IMR-90 (cell line): ENCODE measurements around the gene APOBEC3B. TPM values are rescaled to one million over a fixed set of nuclear protein-coding genes. Genes with fewer than 3 reads are reported as not detected.

Source experiments
- ATAC-seq: fragments of 200-7000 bp; cut with Tn5 transposase; 2 replicates; pipeline ENCODE4 v1.9.1; 2020; ENCODE audit warnings: low read depth, mild to moderate bottlenecking, moderate library complexity
- BruUV-seq: library from RNA; stranded (reverse); fragments of 400-500 nt; replicated peaks from 2 replicates; lab custom pipeline; 2021; lab: Mats Ljungman, UMichigan
- CTCF ChIA-PET: fragments of 300-600 bp; formaldehyde crosslinking; extraction: SDS; loops from one replicate; lab custom pipeline; 2021; ENCODE audit warnings: antibody characterized with exemption; lab: Yijun Ruan, JAX
- POLR2A ChIA-PET: fragments of 300-600 bp; sonication (Branson Sonifier 250); formaldehyde crosslinking; loops from one replicate; lab custom pipeline; 2022; ENCODE audit warnings: antibody characterized with exemption; ENCODE audit not compliant: unreplicated experiment; lab: Charles Lee
- DNase-seq: peaks from one replicate; pipeline ENCODE4 v3.0.0; 2013
- H2AFZ ChIP-seq: replicated peaks from 2 replicates; pipeline ENCODE3; 2013; ENCODE audit warnings: low read length, mild to moderate bottlenecking; ENCODE audit not compliant: poor library complexity
- H2AK5ac ChIP-seq: 2 replicates; pipeline ENCODE4 v1.6.1; 2013; ENCODE audit warnings: low read depth, low read length, inconsistent platforms
- H2AK9ac ChIP-seq: replicated peaks from 2 replicates; pipeline ENCODE3; 2013; ENCODE audit warnings: mild to moderate bottlenecking, low read depth, low read length, moderate library complexity; ENCODE audit not compliant: poor library complexity
- H2BK120ac ChIP-seq: 2 replicates; pipeline ENCODE4 v1.6.1; 2013; ENCODE audit warnings: low read depth, low read length, inconsistent platforms
- H2BK15ac ChIP-seq: 3 replicates; pipeline ENCODE4 v1.6.1; 2013; ENCODE audit warnings: low read depth, low read length, inconsistent platforms
- H2BK20ac ChIP-seq: 2 replicates; pipeline ENCODE4 v1.6.1; 2013; ENCODE audit warnings: low read depth, mild to moderate bottlenecking, inconsistent platforms, low read length, moderate library complexity
- H2BK5ac ChIP-seq: 2 replicates; pipeline ENCODE4 v1.6.1; 2013; ENCODE audit warnings: mild to moderate bottlenecking, low read depth, low read length, inconsistent platforms; ENCODE audit not compliant: poor library complexity, severe bottlenecking
- H3K14ac ChIP-seq: replicated peaks from 2 replicates; pipeline ENCODE4 v1.6.1; 2013; ENCODE audit warnings: low read depth, low read length, inconsistent platforms
- H3K18ac ChIP-seq: 2 replicates; pipeline ENCODE4 v1.6.1; 2013; ENCODE audit warnings: low read depth, low read length, control low read depth
- H3K23ac ChIP-seq: 2 replicates; pipeline ENCODE4 v1.6.1; 2013; ENCODE audit warnings: low read depth, low read length, inconsistent platforms
- H3K27ac ChIP-seq: 2 replicates; pipeline ENCODE4 v1.5.1; 2013; ENCODE audit warnings: mild to moderate bottlenecking, control low read depth, low read length; ENCODE audit not compliant: insufficient read depth
- H3K27me3 ChIP-seq: 2 replicates; pipeline ENCODE4 v1.6.1; 2013; ENCODE audit warnings: low read length; ENCODE audit not compliant: control insufficient read depth, insufficient read depth
- H3K36me3 ChIP-seq: 2 replicates; pipeline ENCODE4 v1.6.1; 2013; ENCODE audit warnings: low read length, mixed read lengths; ENCODE audit not compliant: control insufficient read depth, insufficient read depth
- H3K4ac ChIP-seq: 2 replicates; pipeline ENCODE4 v1.6.1; 2013; ENCODE audit warnings: low read depth, low read length, inconsistent platforms
- H3K4me1 ChIP-seq: 2 replicates; pipeline ENCODE4 v1.6.1; 2013; ENCODE audit warnings: low read length, mixed read lengths; ENCODE audit not compliant: control insufficient read depth, insufficient read depth
- H3K4me2 ChIP-seq: 2 replicates; pipeline ENCODE4 v1.6.1; 2013; ENCODE audit warnings: low read depth, mild to moderate bottlenecking, control low read depth, low read length, moderate library complexity
- H3K4me3 ChIP-seq: 2 replicates; pipeline ENCODE4 v1.5.1; 2013; ENCODE audit warnings: low read depth, mild to moderate bottlenecking, control low read depth, low read length, moderate library complexity; ENCODE audit not compliant: insufficient read depth
- H3K56ac ChIP-seq: 2 replicates; pipeline ENCODE4 v1.6.1; 2013; ENCODE audit warnings: low read length, inconsistent platforms; ENCODE audit not compliant: insufficient read depth; ENCODE audit errors: extremely low read depth
- H3K79me1 ChIP-seq, 2 experiments: 2 replicates each; pipeline ENCODE4 v1.6.1; 2013; ENCODE audit warnings: low read length in 2 of 2, inconsistent platforms in 1 of 2, low read depth in 1 of 2
- H3K9ac ChIP-seq: 2 replicates; pipeline ENCODE4 v1.6.1; 2013; ENCODE audit warnings: low read depth, low read length, control low read depth
- H3K9me1 ChIP-seq: 2 replicates; pipeline ENCODE4 v1.6.1; 2013; ENCODE audit warnings: low read length, inconsistent platforms; ENCODE audit not compliant: insufficient read depth
- H3K9me3 ChIP-seq: 2 replicates; pipeline ENCODE4 v1.6.1; 2013; ENCODE audit warnings: low read length; ENCODE audit not compliant: control insufficient read depth, insufficient read depth
- H4K20me1 ChIP-seq: 2 replicates; pipeline ENCODE4 v1.6.1; 2013; ENCODE audit warnings: low read length, inconsistent platforms; ENCODE audit not compliant: insufficient read depth
- H4K5ac ChIP-seq: 2 replicates; pipeline ENCODE4 v1.6.1; 2013; ENCODE audit warnings: mild to moderate bottlenecking, low read depth, low read length, control low read depth
- H4K8ac ChIP-seq, 2 experiments: 2 replicates each; pipeline ENCODE4 v1.6.1; 2013; ENCODE audit warnings: low read depth in 2 of 2, low read length in 2 of 2, control low read depth in 1 of 2, inconsistent platforms in 1 of 2
- H4K91ac ChIP-seq: 2 replicates; pipeline ENCODE4 v1.6.1; 2013; ENCODE audit warnings: low read depth, low read length, inconsistent platforms; ENCODE audit not compliant: insufficient read depth
- BHLHE40 ChIP-seq: fragments of 150-350 bp; IDR thresholded peaks from 2 replicates; pipeline ENCODE4 v1.6.1; 2016; ENCODE audit warnings: mild to moderate bottlenecking, low read depth, low read length
- CEBPB ChIP-seq: IDR thresholded peaks from 2 replicates; pipeline ENCODE4 v1.6.1; 2012; ENCODE audit warnings: low read depth, low read length, improper control_type of control experiment
- CHD1 ChIP-seq: IDR thresholded peaks from 2 replicates; pipeline ENCODE4 v1.6.1; 2012; ENCODE audit warnings: low read depth, low read length, improper control_type of control experiment
- MAFK ChIP-seq: IDR thresholded peaks from 2 replicates; pipeline ENCODE4 v1.6.1; 2012; ENCODE audit warnings: low read depth, low read length, improper control_type of control experiment
- MAZ ChIP-seq: IDR thresholded peaks from 2 replicates; pipeline ENCODE4 v1.6.1; 2012; ENCODE audit warnings: low read depth, mild to moderate bottlenecking, low read length, improper control_type of control experiment, moderate library complexity, borderline replicate concordance
- MXI1 ChIP-seq: IDR thresholded peaks from 2 replicates; pipeline ENCODE4 v1.6.1; 2012; ENCODE audit warnings: low read depth, mild to moderate bottlenecking, low read length, moderate library complexity, borderline replicate concordance
- NFE2L2 ChIP-seq: fragments of 150-350 bp; IDR thresholded peaks from 2 replicates; pipeline ENCODE4 v1.6.1; 2016; ENCODE audit warnings: low read depth, mild to moderate bottlenecking, low read length
- POLR2A ChIP-seq: IDR thresholded peaks from 2 replicates; pipeline ENCODE4 v1.6.1; 2012; ENCODE audit warnings: mild to moderate bottlenecking, low read depth, low read length
- RAD21 ChIP-seq: IDR thresholded peaks from 2 replicates; pipeline ENCODE4 v1.6.1; 2012; ENCODE audit warnings: low read length, improper control_type of control experiment
- RCOR1 ChIP-seq: IDR thresholded peaks from 2 replicates; pipeline ENCODE4 v1.6.1; 2012; ENCODE audit warnings: mild to moderate bottlenecking, low read length, improper control_type of control experiment; ENCODE audit not compliant: insufficient replicate concordance
- RFX5 ChIP-seq: IDR thresholded peaks from 2 replicates; pipeline ENCODE4 v1.8.0; 2012; ENCODE audit warnings: low read depth, mild to moderate bottlenecking, low read length, moderate library complexity
- SMC3 ChIP-seq: fragments of 150-350 bp; IDR thresholded peaks from 2 replicates; pipeline ENCODE4 v1.6.1; 2016; ENCODE audit warnings: low read depth, mild to moderate bottlenecking, antibody characterized with exemption, low read length, moderate library complexity
- WGBS, 2 experiments: methylation state at CpG; one replicate each; pipeline versions ENCODE4 v1.1.5 to v1.1.7; 2013; ENCODE audit warnings: missing lambda C conversion rate in 2 of 2; ENCODE audit not compliant: insufficient read length in 1 of 2; ENCODE audit errors: extremely low coverage in 2 of 2; 5-methylcytosine and 5-hydroxymethylcytosine counted together
- dilution Hi-C: fragments of 300-500 bp; cut with HindIII; formaldehyde crosslinking; loops from one replicate; pipeline ENCODE4 v1.14.3; 2018; ENCODE audit warnings: low sequenced_read_pairs; ENCODE audit not compliant: unreplicated experiment
- in situ Hi-C: fragments of 300-500 bp; cut with MboI; formaldehyde crosslinking; loops from 3 replicates; pipeline ENCODE4 v1.14.3; 2019; ENCODE audit warnings: low sequenced_read_pairs, inconsistent platforms, mixed read lengths
- intact Hi-C: fragments of 100-400 bp; cut with micrococcal nuclease; formaldehyde crosslinking; loops from 2 replicates; pipeline ENCODE4 v1.10.0; 2022
- polyA plus RNA-seq, 3 experiments: library from polyadenylated mRNA; depleted of rRNA; stranded (reverse); fragments of >200 nt; gene quantifications; 2 replicates each; pipeline ENCODE4 v1.2.3, GENCODE V29; 2012; ENCODE audit warnings: low replicate concordance in 1 of 3
- total RNA-seq: library from RNA; depleted of rRNA; stranded (reverse); fragments of >200 nt; gene quantifications from 2 replicates; pipeline ENCODE4 v1.2.3, GENCODE V29; 2012
- TF ChIP-seq, protein P1 (sequence below): fragments of 150-350 bp; IDR thresholded peaks from 2 replicates; pipeline ENCODE4 v1.6.1; 2017; ENCODE audit warnings: mild to moderate bottlenecking, antibody characterized with exemption, low read length, low read depth
- TF ChIP-seq, protein P2 (sequence below): conservative IDR thresholded peaks from 2 replicates; pipeline ENCODE4 v1.5.1; 2012; ENCODE audit warnings: mild to moderate bottlenecking, low read depth, low read length, improper control_type of control experiment

Gene APOBEC3B
- total and polyA plus RNA-seq, 2 of the 4 experiments (the other 2 are of a cell fraction), result 17.6 to 34.2 TPM

DNA sequence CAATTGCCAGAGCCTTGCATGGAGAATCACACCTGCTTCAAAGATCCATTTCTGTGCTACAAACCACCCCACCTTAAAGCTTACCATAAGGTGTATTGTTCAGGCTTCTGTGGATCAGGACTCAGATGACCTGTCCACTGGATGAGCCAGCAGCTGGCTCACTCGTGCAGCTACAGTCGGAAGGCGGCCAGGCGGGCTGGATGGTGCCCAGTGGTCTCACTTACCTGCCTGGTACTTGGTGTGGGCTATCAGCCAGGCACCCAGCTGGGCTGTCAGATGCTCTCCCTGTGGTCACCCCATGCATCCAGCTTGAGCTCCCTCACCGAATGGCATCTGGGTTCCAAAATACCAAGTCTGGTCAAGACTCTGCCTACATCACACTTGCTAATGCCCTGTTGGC, 10.9 kb upstream of the APOBEC3B start:
- Histone ChIP-seq H3K27ac (no peak overlapping the region), H2BK20ac (no peak overlapping the region), H2BK120ac (no peak overlapping the region), H3K23ac (no peak overlapping the region), H2BK15ac (no peak overlapping the region), H4K5ac (no peak overlapping the region), H4K91ac (no peak overlapping the region), H3K27me3 (peaks cover 56% of the 10 kb centered on the region), H4K8ac (no peak overlapping the region), H4K20me1 (no peaks in the 10 kb centered on the region; the same call in 1 of the 2 replicates), H2BK5ac (no peak overlapping the region), H2AK9ac (no peak overlapping the region), H3K79me1 (no peaks in the 10 kb centered on the region), H3K9me3 (peaks cover 4% of the 10 kb centered on the region), H3K4me2 (no peak overlapping the region), H3K14ac (no peak overlapping the region), H2AFZ (no peak overlapping the region), H3K4ac (no peak overlapping the region), H3K4me3 (no peak overlapping the region), H3K36me3 (no peaks in the 10 kb centered on the region), H3K4me1 (no peaks in the 10 kb centered on the region), H3K9me1 (no peaks in the 10 kb centered on the region), H3K56ac (no peak overlapping the region), H3K9ac (no peak overlapping the region), H2AK5ac (no peak overlapping the region), H3K18ac (no peak overlapping the region)
- intact Hi-C loops, result no loop called here
- POLR2A ChIA-PET, result no interaction called here
- DNase-seq, result no peak
- ATAC-seq, result no peak
- in situ Hi-C loops, result no loop called here
- CTCF ChIA-PET, result interaction anchor here (1.0 kb wide), 1 partner anchor 32 kb away, joined by 4 read pairs; no protein-coding TSS in a partner anchor
- 94% methylated on average over 4 of the region's 5 CpGs; no CpG with 5 or more reads in 1 of the 2 experiments for WGBS, 2 experiments
- dilution Hi-C loops, result no loop called here
- no TSS peak for BruUV-seq
- TF ChIP-seq CHD1 (no peak), SMC3 (no peak), RCOR1 (no peak), MAZ (no peak), MAFK (no peak), CEBPB (no peak), NFE2L2 (no peak), BHLHE40 (no peak), RAD21 (no peak), MXI1 (no peak), RFX5 (no peak), POLR2A (no peak)
- TF ChIP-seq, protein P1, sequence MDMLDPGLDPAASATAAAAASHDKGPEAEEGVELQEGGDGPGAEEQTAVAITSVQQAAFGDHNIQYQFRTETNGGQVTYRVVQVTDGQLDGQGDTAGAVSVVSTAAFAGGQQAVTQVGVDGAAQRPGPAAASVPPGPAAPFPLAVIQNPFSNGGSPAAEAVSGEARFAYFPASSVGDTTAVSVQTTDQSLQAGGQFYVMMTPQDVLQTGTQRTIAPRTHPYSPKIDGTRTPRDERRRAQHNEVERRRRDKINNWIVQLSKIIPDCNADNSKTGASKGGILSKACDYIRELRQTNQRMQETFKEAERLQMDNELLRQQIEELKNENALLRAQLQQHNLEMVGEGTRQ, result no peak
- TF ChIP-seq, protein P2, sequence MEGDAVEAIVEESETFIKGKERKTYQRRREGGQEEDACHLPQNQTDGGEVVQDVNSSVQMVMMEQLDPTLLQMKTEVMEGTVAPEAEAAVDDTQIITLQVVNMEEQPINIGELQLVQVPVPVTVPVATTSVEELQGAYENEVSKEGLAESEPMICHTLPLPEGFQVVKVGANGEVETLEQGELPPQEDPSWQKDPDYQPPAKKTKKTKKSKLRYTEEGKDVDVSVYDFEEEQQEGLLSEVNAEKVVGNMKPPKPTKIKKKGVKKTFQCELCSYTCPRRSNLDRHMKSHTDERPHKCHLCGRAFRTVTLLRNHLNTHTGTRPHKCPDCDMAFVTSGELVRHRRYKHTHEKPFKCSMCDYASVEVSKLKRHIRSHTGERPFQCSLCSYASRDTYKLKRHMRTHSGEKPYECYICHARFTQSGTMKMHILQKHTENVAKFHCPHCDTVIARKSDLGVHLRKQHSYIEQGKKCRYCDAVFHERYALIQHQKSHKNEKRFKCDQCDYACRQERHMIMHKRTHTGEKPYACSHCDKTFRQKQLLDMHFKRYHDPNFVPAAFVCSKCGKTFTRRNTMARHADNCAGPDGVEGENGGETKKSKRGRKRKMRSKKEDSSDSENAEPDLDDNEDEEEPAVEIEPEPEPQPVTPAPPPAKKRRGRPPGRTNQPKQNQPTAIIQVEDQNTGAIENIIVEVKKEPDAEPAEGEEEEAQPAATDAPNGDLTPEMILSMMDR, result no peak
